Stimulated activated CD8-positive, alpha-beta memory T cell treated with anti-CD3 and anti-CD28 coated beads, Interleukin-12 subunit alpha, Interleukin-12 subunit beta, amount 100 ng/mL, for 4 hours (primary cell): Measurements from ENCODE around the gene ANK2.

ENCODE experiments used
- DNase-seq: peaks from one replicate; pipeline ENCODE4 v3.0.0-alpha.2; 2020; ENCODE audit warnings: low read depth

Gene ANK2

DNA sequence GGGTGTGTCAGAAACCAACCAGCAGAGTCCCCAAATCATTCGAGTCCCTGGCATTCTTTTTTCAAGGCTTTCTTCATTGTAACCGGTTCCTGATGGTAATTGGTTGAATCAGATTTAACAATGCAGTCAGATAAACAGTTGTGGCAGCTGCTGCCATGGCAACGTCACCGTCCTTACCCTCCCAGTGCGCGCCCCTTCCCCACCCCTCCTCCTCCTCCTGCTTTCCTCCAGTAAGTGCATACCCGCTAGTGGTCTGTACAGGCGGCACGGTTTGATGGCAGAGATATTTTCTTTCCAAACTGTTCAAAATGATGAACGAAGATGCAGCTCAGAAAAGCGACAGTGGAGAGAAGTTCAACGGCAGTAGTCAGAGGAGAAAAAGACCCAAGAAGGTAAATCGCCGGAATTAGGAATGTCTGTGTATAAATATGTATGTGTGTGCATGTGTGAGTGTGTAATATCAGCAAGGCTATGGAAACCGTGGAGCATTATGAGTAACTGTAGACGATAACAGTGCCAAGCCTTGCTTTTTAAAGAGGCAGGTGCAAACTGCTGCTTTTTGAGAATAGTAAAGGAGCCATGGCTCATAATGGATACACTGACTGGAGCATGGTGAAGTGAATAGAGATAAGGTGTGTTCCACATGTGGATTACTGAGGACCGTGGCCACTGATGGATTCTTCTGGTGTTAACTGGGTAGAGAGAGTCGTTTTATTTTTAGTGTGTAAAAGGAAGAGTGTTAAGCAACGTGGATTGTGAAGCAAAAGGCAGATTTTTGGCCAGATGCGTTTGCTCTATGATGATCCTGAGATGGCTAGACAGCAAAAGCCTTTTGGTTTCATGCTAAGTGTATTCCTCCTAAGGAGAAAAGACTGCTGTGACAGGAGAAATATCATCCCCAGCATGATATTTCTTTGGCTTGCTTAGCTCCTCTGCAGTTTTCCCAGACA lies at the start of gene ANK2:
ANK2 (plus strand) TSS at position 233 of the 950 bp plus-strand sequence; CDS start at position 309, 76 bp downstream.
- no peak for DNase-seq

DNA sequence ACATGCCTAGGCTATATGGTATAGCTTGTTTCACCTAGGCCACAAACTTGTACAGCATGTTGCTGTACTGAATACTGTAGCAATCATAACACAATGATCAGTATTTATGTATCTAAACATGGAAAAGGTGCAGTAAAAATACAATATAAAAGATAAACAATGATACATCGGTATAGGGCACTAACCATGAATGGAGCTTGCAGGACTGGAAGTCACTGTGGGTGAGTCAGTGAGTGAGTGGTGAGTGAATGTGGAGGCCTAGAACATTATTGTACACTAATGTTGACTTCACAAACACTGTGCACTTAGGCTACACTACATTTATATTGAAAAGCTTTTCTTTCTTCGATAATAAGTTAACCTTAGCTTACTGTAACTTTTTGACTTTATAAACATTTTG lies 45.6 kb upstream of the ANK2 start:
- no peak for DNase-seq

DNA sequence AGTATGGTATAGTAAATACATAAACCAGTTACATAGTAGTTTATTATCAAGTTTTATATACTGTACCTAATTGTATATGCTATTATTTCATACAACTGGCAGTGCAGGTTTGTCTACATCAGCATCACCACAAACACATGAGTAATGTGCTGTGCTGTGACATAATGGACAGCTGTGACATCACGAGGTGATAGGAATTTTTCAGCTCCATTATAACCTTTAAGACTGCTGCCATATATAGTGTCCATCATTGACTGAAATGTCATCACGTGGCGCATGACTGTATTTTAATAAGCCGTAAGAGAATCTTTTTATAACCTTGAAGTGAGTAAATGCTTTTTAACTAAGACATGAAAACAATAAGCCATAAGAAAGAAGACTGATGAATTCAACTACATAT lies 44.8 kb upstream of the ANK2 start:
- no peak for DNase-seq

DNA sequence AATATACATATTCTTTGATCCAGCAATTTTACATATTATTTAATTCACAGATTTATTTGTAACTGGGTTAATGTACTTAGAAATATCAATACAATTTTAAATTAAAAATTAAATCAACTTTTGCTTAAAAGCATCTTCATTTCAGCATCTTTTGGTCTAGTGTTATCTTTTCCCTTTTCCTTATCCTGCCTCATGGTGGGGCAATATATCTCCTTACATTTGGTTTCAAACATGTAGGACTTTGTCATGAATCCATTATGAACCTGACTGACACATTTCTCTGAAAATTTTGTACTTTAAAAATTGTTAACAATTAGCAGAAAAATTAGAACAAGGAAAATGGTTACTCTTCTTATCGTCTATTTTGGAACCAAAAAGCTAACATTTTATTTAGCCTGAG lies 42.8 kb upstream of the ANK2 start:
- DNase-seq = no peak

DNA sequence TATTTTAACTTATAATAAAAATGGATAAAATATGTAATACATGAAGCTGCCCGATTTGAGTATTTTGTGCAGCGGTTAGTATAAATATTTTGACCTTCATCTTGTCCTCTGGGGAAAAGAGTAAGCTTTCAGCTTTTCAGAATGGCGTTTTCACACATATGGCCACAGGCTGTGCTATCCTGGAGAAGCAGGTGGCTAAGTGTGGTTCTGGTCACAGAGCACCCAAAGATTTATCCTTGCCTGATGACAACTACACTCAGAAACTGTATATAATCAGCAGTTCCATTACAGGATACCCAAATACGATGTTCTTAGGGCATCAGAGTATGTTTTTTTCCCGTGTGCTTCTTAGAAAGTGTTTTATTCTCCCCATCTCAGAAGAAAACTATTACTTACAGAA lies 42.3 kb upstream of the ANK2 start:
- DNase-seq = no peak

DNA sequence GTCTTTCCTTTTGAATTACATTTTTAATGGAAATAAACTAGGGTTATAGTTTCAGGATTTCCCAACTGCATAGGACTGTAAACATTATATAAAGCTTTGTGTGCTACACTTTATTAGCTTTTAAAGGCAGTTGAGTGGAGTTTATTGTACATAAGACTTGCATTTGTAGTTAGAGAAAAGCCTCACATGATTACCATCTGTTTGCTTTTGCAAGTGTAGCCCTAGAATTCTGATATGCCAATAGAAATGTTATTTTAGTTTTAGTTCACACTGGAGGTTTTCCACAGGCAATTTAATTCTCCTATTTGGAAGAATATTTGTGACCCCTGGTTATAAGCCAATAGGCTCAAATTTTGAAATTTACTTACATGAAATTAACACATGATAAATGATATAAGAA lies 41.3 kb upstream of the ANK2 start:
- no peak for DNase-seq

DNA sequence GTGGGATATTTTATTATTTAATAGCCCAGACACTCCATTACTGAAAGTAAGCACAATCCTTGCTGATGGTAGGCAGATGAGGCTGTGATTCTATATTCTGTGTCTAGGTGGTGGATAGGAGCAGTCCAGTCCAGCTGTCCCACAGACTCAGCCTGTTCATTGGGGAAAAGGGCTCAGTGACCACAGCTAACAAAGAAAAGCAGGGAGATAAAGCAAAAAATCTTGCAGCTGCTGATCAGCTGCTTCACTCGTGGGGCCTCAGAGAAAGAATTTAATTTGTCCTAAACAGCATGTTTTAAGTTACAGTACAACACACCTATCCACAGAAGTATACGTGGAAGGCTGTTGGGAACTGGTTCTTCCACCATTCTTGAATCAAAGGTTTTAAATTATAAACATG lies 40.7 kb upstream of the ANK2 start:
- DNase-seq = no peak

DNA sequence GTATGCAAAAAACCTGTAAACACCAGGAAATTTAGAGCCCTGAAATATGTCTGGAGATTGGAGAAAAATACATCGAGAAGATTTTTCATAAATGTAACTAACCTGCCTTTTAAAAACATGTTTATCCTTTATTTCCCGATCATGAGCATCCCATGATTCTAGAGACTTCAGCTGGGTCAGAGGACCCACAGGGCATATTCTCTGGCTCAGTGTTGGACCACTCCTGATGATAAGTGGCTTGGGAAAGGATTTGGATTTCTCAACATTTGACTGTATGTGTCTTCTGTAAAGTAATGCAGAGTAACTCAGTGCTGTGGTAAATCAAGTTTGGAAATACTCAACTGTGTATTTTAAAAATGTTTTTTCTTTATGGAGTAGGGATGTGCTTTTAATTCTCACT lies 40.0 kb upstream of the ANK2 start:
- DNase-seq = no peak

DNA sequence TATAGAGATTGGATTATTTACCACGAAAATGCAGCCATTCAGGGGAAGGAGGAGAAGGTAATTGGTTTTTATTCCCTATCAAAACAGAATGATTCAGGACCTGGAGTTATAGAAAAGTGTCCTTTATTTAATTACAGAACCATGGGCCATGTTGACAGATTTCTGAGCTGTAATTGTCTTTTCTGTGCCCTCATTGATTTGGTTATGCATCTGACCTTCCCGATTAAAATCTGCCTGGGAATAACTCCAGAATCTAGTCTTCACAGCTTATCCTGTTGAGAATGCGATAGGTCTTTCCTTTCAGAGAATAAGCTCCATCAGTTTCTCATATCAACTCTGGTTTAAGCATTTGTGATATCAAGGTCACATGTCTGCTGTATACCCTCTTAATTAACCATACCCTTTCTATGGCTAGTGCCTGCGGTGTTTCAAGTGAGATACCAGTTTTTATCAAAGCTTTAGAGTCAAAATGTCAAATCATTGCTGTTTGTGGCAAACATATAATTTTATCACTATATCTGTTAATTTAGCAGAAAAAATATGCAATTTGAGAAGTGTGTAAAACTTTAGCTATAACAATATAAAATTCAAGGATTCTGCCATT lies 37.2 kb upstream of the ANK2 start:
- no peak for DNase-seq

DNA sequence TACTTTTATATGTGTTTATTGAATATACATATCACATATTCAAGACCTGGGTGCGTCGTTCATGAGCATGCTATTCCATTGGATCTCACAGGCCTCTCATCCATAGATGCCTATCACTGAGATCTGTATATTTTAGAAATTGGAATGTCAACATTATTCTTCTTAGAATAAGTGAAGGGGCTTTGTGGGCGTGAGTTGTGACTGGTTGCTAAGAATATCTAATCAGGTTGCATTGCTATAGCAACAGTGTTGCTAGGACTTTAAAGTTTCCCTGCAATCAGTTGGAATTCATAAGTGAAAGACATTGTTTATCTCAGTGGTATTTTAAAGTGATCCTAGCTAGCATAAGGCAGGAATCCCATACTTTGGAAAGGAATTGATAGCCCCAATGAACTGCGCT lies 36.7 kb upstream of the ANK2 start:
- no peak for DNase-seq

DNA sequence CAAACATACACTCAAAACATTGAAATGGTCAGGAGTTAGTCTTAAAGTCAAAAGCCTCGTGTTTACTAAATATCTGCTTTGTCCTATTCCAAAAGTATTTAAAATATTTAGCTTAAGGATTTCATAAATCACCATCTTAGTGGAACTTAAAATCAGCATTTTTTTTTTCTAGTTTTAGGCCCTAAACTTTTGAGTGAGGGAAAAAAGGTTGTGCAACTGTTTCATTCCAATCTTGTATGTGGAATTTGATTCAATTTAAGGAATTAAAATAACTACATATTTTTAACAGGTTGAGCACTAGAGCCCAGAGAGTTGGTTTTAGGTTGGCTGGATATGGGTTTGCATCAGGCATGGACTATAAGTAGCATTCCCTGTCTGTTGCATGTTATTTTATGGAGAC lies 35.7 kb upstream of the ANK2 start:
- DNase-seq = no peak

DNA sequence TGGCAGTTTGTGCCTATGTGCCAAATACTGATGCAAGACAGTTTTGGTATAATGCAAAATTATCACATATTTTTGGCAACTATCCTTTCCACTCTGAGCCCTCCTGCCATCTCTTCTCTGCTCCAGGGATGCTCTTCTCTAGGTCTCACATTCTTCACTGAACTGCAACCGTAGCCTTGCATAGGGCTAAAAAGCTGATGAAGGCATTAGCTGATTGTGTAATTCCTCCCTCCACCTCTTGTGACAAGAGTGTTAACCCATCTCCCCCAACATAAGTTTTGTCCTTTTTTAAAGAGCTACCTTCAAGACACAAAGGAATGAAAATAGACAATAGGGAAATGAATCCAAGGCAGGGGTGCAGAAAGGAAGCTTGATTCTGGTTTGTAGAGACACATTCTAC lies 33.1 kb upstream of the ANK2 start:
- no peak for DNase-seq

DNA sequence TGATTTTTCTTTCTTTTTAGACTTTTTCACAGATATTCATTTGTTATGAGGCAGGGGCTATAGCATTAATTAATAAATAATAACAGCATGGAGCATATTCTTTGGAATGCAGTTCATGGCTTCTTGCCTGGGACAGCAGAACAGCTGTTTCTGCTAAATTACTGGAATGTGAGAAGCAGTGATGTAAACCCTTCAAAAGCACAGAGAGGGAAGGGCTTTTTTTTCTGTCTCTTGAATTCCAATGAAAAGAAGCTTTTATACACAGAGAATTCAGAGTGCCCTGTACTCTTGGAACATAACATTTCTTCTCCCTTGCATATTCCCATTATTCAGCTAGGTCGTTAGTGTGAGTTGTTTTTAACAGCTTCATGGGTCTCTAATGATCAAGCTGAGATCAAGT lies 28.5 kb upstream of the ANK2 start:
- DNase-seq = no peak

DNA sequence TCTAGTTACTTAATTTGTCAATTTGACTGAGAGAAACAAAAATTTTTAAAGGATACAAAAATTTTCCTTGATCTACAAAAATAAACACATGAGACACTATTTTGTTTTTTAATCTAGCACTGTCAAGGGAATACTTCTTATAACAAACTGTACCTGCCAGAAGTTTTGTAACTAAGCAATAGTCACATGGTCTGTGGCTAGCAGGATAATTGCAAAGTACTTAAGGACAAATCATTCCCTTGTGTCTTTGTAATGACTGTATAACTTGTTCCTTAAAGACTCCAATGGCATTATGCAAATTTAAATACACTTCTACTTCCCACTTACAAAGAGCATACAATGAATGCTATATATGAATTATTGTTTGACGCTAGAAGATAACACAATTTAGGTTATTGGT lies 25.1 kb upstream of the ANK2 start:
- no peak for DNase-seq

DNA sequence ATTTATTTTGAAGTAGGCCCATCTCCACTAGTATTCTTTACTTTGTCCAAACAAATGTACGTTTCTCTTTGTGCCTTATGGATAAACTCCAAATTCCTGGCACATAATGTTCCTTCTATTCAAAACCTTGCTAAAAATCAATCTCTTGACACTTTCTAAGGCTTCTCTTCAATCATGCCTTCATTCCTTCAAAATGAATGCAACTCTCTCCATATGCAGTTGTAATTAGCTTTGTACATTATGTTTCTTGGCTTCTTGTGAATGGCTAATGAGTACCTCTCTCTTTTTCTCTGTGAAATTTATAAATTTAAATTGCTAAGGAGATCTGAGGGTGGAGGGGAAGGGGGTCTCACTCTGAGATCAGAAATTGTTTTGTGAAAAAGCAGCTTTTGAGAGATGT lies 24.0 kb upstream of the ANK2 start:
- DNase-seq = no peak

DNA sequence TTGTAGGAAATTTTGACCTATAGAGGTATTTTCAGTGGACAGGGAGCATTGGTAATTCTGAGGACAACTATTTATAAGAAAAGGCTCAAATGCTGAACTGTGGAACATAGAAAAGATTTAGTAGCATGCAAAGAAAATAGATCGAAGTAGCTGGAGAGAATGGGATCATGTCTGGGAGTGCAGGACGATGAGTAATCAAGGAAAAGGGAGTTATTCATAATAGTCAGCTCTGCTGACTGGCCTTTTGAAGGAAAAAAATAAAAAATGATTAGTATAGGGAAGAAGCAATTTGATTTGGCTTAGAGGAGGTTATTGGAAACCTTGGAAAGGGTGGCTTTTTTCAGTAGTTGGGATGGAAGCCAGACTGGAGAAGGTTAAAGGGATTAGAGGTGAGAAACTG lies 22.9 kb upstream of the ANK2 start:
- no peak for DNase-seq

DNA sequence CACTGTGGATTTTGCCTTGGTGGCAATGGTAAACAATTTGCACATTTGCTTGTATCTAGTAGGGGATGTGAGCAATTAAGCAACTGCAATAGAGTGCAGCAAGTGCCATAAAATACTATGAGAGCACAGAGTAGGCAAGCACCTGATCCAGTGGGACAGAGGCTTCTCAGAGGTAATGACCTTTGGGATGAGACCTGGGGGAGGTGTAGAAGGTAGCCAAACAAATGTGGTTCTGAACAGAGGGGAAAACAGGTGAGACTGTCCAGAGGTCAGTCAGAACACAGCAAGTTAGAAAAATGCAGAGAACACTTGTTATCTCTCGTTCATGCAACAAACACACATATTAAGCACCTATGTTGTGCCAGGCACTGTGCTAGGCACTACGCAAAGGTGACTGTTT lies 21.4 kb upstream of the ANK2 start:
- DNase-seq = no peak

DNA sequence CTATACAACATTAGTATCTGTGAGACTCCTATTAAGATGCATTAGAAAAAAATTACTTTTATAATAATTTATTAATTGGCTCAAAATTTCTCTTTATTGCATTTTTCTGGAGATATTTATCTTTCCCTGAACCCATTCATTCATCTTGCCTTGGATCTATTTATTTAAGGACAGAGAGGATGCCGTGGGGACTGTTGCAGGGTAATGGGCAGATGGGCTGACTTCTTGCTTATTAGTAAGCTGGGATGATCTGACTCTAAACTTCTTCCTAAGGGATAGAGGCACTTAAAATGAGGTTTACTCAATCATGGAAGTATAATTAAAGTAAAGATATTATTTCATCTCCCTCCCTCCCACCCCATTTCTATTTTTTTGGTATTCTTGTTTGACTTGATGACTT lies 18.2 kb upstream of the ANK2 start:
- DNase-seq = no peak

DNA sequence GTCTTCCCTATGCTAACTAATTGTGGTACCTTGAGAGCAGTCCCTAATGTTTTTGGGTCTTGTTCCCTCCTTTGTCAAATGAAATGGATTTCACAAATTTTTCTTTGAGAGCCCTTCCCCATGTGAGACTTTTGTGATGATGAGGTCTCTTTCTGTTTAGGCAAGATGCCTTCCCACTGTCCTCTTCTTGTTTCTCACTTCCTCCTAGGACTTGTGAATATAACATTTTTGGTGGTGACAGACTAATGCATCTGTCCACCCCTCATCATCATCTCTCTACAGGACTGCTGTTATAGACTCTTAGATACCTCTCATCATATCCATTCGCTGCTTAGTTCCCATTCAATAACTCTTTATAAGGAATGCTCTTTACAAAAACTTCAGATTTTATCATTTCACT lies 8.7 kb upstream of the ANK2 start:
- DNase-seq = no peak

DNA sequence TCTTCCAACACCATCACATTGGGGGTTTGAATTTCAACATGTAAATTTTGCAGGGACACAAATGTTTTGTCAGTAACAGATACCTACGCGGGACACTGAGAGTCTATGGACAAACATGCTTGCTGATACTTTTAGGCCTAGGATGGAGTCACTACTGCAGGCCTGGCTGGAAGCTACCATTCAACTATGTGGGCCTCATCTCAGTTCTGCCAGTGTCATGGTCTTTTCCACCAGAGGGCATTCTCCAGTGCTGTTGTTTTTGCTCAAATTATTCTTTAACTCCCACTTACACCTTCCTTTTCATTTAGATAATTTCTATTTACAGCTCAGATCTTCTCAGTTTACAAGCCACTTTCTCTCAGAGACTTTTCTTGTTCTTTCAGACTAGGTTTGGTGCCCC lies 7.0 kb upstream of the ANK2 start:
- DNase-seq = no peak

DNA sequence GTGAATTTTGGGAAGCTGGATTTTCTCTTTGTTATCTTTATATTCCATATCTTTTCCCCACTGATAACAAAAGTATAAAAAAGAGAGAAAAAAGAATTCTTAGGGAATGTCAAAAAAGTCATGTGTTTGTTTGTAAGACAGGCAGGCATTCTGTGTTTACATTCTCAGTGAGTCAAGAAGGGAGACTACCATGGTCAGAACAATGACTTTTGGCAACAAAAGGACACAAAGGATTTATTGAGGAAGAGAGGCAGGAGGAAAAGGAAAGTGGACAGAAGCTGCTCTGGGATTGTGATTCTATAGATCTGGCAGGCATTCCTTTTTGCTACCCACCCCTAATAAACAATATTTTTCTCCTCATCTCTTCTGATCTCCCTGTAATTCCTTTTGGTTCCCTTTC lies 5.9 kb upstream of the ANK2 start:
- DNase-seq = no peak

DNA sequence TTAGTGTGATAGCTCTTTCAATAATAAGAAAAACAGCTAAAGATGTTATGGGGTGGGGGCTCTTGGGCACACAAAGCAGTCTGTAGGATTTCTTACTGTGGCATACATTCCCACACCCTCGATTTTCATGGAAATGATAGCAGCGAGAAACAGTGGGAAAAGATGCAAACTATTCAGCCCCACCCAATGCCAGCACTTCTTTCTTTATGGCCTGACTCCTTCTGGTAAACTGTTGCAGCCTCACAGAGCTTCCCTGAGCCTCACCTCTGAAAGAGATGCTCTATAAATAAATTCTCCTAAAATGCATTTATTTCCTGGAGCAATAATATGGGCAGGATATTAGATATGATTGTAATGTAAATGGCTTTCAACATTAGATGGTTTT lies 910 bp downstream of the ANK2 start:
- DNase-seq = no peak

DNA sequence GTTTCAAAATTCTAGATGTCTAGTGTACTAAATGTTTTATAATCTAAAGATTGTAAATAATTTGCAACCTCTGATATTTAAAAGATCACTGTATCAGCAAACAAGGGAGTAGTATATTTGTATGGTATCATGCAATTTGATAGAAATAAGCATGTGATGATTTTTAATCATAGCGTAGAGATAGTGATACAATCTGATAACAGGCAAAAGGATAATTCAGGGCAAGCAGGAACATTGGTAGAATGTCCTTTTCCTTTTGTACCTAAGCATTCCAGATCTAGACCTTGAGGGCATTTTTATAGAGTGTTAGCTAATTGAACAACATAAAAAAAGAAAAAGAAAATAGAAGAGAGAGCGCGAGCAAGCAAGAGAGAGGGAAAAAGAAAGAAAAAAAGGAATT lies 1.4 kb downstream of the ANK2 start:
- DNase-seq = no peak

DNA sequence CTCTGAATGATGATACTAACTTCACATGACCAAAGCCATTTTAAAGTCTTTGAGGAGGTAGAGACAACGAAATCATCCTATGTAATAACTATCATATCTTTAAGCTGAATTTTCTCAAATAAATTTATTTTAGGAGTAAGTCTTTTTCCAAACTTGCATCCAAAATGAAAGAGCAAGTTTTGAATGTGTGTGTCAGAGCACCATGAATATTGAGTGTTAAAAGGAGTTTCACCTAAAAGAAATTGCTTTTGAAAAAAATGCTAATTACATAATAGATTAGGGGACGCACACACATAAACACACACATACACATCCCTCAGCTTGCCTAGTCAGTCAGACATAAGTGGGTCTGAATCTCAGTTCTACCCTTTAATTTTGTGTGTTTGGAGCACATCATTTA lies 1.9 kb downstream of the ANK2 start:
- no peak for DNase-seq
